H1 (cell line): Measurements from ENCODE around the gene ISG15. TPM values are rescaled to one million over a fixed set of nuclear protein-coding genes. Genes with fewer than 3 reads are reported as not detected.

Source experiments
- CTCF ChIA-PET: fragments of 300-600 bp; sonication (Branson Sonifier 250); formaldehyde crosslinking; loops from one replicate; lab custom pipeline; 2021; ENCODE audit not compliant: partially characterized antibody; lab: Charles Lee
- POLR2A ChIA-PET: fragments of 300-600 bp; sonication (Branson Sonifier 250); formaldehyde crosslinking; loops from one replicate; lab custom pipeline; 2021; ENCODE audit warnings: inconsistent platforms; ENCODE audit not compliant: partially characterized antibody; lab: Charles Lee
- DNase-seq, 2 experiments: peaks; one replicate each; pipeline versions ENCODE4 v3.0.0 to v3.0.0-alpha.2; 2010 to 2022; ENCODE audit warnings: low spot score in 2 of 2, low read depth in 1 of 2, mixed read lengths in 1 of 2
- FAIRE-seq: peaks from 2 replicates; lab custom pipeline; 2011; peaks lifted over from hg19 to GRCh38; lab: Jason Lieb, UNC
- H2AFZ ChIP-seq: 2 replicates; pipeline ENCODE4 v1.8.1; 2012; ENCODE audit warnings: low read length, inconsistent platforms
- H2AK5ac ChIP-seq: 2 replicates; pipeline ENCODE4 v1.6.1; 2013; ENCODE audit warnings: low read depth, low read length
- H2BK120ac ChIP-seq: replicated peaks from 2 replicates; pipeline ENCODE3; 2013; ENCODE audit warnings: low read depth, low read length, inconsistent platforms
- H2BK12ac ChIP-seq: 2 replicates; pipeline ENCODE4 v1.6.1; 2013; ENCODE audit warnings: low read depth, low read length
- H2BK15ac ChIP-seq: 2 replicates; pipeline ENCODE4 v1.6.1; 2013; ENCODE audit warnings: low read length
- H2BK20ac ChIP-seq: 2 replicates; pipeline ENCODE4 v1.6.1; 2013; ENCODE audit warnings: low read length
- H2BK5ac ChIP-seq: 2 replicates; pipeline ENCODE4 v1.6.1; 2013; ENCODE audit warnings: low read depth, low read length
- H3K14ac ChIP-seq: 2 replicates; pipeline ENCODE4 v1.6.1; 2013; ENCODE audit warnings: inconsistent platforms; ENCODE audit not compliant: insufficient read length
- H3K18ac ChIP-seq: 2 replicates; pipeline ENCODE4 v1.6.1; 2013; ENCODE audit warnings: low read length; ENCODE audit errors: extremely low read depth
- H3K23ac ChIP-seq: 2 replicates; pipeline ENCODE4 v1.6.1; 2013; ENCODE audit warnings: inconsistent platforms; ENCODE audit not compliant: insufficient read length
- H3K23me2 ChIP-seq: 2 replicates; pipeline ENCODE4 v1.6.1; 2013; ENCODE audit warnings: low read depth, low read length
- H3K27ac ChIP-seq: 2 replicates; pipeline ENCODE4 v1.6.1; 2011; ENCODE audit warnings: low read depth, low read length, inconsistent platforms
- H3K27me3 ChIP-seq, 4 experiments: replicated peaks in 1 of 4; 1 replicate in 1 of 4; 2 replicates in 3 of 4; pipeline versions ENCODE4 v1.6.1 to v1.8.1; 2011 to 2013; ENCODE audit warnings: low read length in 3 of 4, mild to moderate bottlenecking in 3 of 4, inconsistent platforms in 2 of 4, mixed read lengths in 2 of 4, moderate library complexity in 1 of 4; ENCODE audit not compliant: control insufficient read depth in 3 of 4, insufficient read depth in 3 of 4; ENCODE audit errors: extremely low read depth in 1 of 4
- H3K36me3 ChIP-seq, 4 experiments: 2 replicates each; pipeline versions ENCODE4 v1.6.1 to v1.8.1; 2011 to 2013; ENCODE audit warnings: mild to moderate bottlenecking in 4 of 4, low read length in 3 of 4, moderate library complexity in 2 of 4, control low read depth in 1 of 4, inconsistent platforms in 1 of 4; ENCODE audit not compliant: insufficient read depth in 4 of 4, control insufficient read depth in 2 of 4
- H3K4ac ChIP-seq: replicated peaks from 2 replicates; pipeline ENCODE3; 2013; ENCODE audit warnings: low read length, low read depth, mixed read lengths, inconsistent platforms; ENCODE audit not compliant: insufficient read length
- H3K4me1 ChIP-seq, 4 experiments: replicated peaks in 1 of 4; 1 replicate in 1 of 4; 2 replicates in 3 of 4; pipeline versions ENCODE4 v1.6.1 to v1.8.1; 2011 to 2013; ENCODE audit warnings: low read length in 3 of 4, inconsistent platforms in 2 of 4, mixed read lengths in 1 of 4; ENCODE audit not compliant: insufficient read depth in 4 of 4, control insufficient read depth in 3 of 4
- H3K4me2 ChIP-seq, 2 experiments: 2 replicates each; pipeline versions ENCODE4 v1.6.1 to v1.8.1; 2011 to 2013; ENCODE audit warnings: low read depth in 2 of 2, low read length in 2 of 2, control low read depth in 1 of 2, inconsistent platforms in 1 of 2, mild to moderate bottlenecking in 1 of 2; ENCODE audit not compliant: insufficient read depth in 1 of 2
- H3K4me3 ChIP-seq, 4 experiments: fragments of 200-600, 300-600 bp in 1 of 4; sonication (generic), shearing (Covaris generic), sonication (Bioruptor Twin) in 1 of 4; 2 replicates each; pipeline versions ENCODE4 v1.5.1 to v1.8.1; 2011 to 2016; ENCODE audit warnings: low read length in 4 of 4, low read depth in 3 of 4, control low read depth in 2 of 4, inconsistent platforms in 2 of 4, mild to moderate bottlenecking in 2 of 4, mixed read lengths in 1 of 4, moderate library complexity in 1 of 4; ENCODE audit not compliant: insufficient read depth in 2 of 4; ENCODE audit errors: extremely low read depth in 1 of 4
- H3K56ac ChIP-seq: replicated peaks from 2 replicates; pipeline ENCODE3; 2013; ENCODE audit warnings: low read depth, mild to moderate bottlenecking, mixed read lengths, low read length, inconsistent platforms; ENCODE audit not compliant: insufficient read length
- H3K79me1 ChIP-seq: 2 replicates; pipeline ENCODE4 v1.6.1; 2013; ENCODE audit warnings: low read depth, low read length, control low read depth
- H3K79me2 ChIP-seq, 2 experiments: 2 replicates each; pipeline versions ENCODE4 v1.6.1 to v1.8.1; 2012 to 2013; ENCODE audit warnings: low read length in 2 of 2, mild to moderate bottlenecking in 2 of 2, inconsistent platforms in 1 of 2; ENCODE audit not compliant: insufficient read depth in 2 of 2, control insufficient read depth in 1 of 2
- H3K9ac ChIP-seq, 4 experiments: replicated peaks in 1 of 4; 1 replicate in 1 of 4; 2 replicates in 3 of 4; pipeline versions ENCODE4 v1.6.1 to v1.8.1; 2011 to 2013; ENCODE audit warnings: low read depth in 3 of 4, low read length in 3 of 4, control low read depth in 2 of 4, mild to moderate bottlenecking in 2 of 4, moderate library complexity in 2 of 4, inconsistent platforms in 1 of 4; ENCODE audit errors: extremely low read depth in 1 of 4
- H3K9me3 ChIP-seq, 2 experiments: 2 replicates each; pipeline versions ENCODE4 v1.6.1 to v1.8.1; 2012 to 2013; ENCODE audit warnings: mild to moderate bottlenecking in 2 of 2, moderate library complexity in 2 of 2, control low read depth in 1 of 2, inconsistent platforms in 1 of 2, low read depth in 1 of 2, low read length in 1 of 2, mixed read lengths in 1 of 2; ENCODE audit not compliant: insufficient read depth in 2 of 2
- H4K20me1 ChIP-seq, 2 experiments: replicated peaks in 1 of 2; 2 replicates each; pipeline versions ENCODE3 to v1.8.1; 2011 to 2013; ENCODE audit warnings: inconsistent platforms in 2 of 2, low read length in 2 of 2, mild to moderate bottlenecking in 1 of 2; ENCODE audit not compliant: insufficient read depth in 2 of 2, control insufficient read depth in 1 of 2
- H4K5ac ChIP-seq: 2 replicates; pipeline ENCODE4 v1.6.1; 2013; ENCODE audit warnings: low read length, low read depth, mixed read lengths, inconsistent platforms; ENCODE audit not compliant: insufficient read length
- H4K8ac ChIP-seq: 2 replicates; pipeline ENCODE4 v1.8.0; 2013; ENCODE audit warnings: mild to moderate bottlenecking, moderate library complexity, low read length, inconsistent platforms; ENCODE audit not compliant: insufficient read depth; ENCODE audit errors: extremely low read depth
- H4K91ac ChIP-seq: replicated peaks from 2 replicates; pipeline ENCODE3; 2013; ENCODE audit warnings: low read length, mixed read lengths, inconsistent platforms; ENCODE audit not compliant: insufficient read length
- ASH2L ChIP-seq: fragments of 200-600, 300-600 bp; sonication (generic); IDR thresholded peaks from one replicate; pipeline ENCODE4 v1.7.1; 2017; ENCODE audit warnings: low read length
- CHD1 ChIP-seq: IDR thresholded peaks from 2 replicates; pipeline ENCODE4 v1.6.1; 2012; ENCODE audit warnings: low read depth, low read length, improper control_type of control experiment
- KDM1A ChIP-seq: fragments of 200-600, 300-600 bp; sonication (generic); IDR thresholded peaks from 2 replicates; pipeline ENCODE4 v1.7.1; 2016; ENCODE audit warnings: mild to moderate bottlenecking, low read length, borderline replicate concordance
- KDM4A ChIP-seq: IDR thresholded peaks from one replicate; pipeline ENCODE4 v1.7.1; 2012; ENCODE audit warnings: low read depth, mild to moderate bottlenecking, moderate library complexity, low read length, inconsistent platforms; ENCODE audit not compliant: severe bottlenecking
- KDM5A ChIP-seq: fragments of 200-600 bp; IDR thresholded peaks from 2 replicates; pipeline ENCODE4 v1.7.1; 2012; ENCODE audit warnings: mild to moderate bottlenecking, low read length, inconsistent platforms, mixed read lengths
- MAX ChIP-seq: IDR thresholded peaks from 2 replicates; pipeline ENCODE4 v1.6.1; 2012; ENCODE audit warnings: inconsistent platforms
- TAF1 ChIP-seq: IDR thresholded peaks from 2 replicates; pipeline ENCODE4 v1.6.1; 2011; ENCODE audit warnings: mild to moderate bottlenecking, low read depth, low read length
- WGBS, 2 experiments: shearing (Covaris generic) in 1 of 2; methylation state at CpG; one replicate each; pipeline versions ENCODE4 v1.1.6 to v1.1.7; 2013 to 2015; ENCODE audit warnings: low lambda C conversion rate in 2 of 2, mixed read lengths in 2 of 2, inconsistent platforms in 1 of 2, low coverage in 1 of 2, missing lambda C conversion rate in 1 of 2; ENCODE audit not compliant: insufficient replicate concordance in 2 of 2, insufficient coverage in 1 of 2, insufficient read length in 1 of 2; ENCODE audit errors: extremely low coverage in 1 of 2, missing lambda C conversion rate in 1 of 2; 5-methylcytosine and 5-hydroxymethylcytosine counted together
- polyA plus RNA-seq, 7 experiments: library from polyadenylated mRNA; depleted of rRNA in 3 of 7; stranded (reverse) in 5 of 7; unstranded in 2 of 7; fragments of >200 nt in 5 of 7; fragments of 200-250 nt in 2 of 7; gene quantifications; 1 replicate in 5 of 7; 2 replicates in 1 of 7; 4 replicates in 1 of 7; pipeline versions ENCODE4 v1.2.1 to v1.2.3, GENCODE V29; 2011 to 2013; ENCODE audit warnings: missing spikeins in 2 of 7, mixed read lengths in 2 of 7
- total RNA-seq: library from RNA; stranded (reverse); fragmentation: NEBNext Ultra II Directional; extraction: Animal tissue kit (Norgen Biotek cat#: 25700); gene quantifications from 2 replicates; pipeline ENCODE4 v1.2.1, GENCODE V29; 2021

Gene ISG15
- total and polyA plus RNA-seq, 2 of the 8 experiments (the other 6 are each of a cell fraction or from before 2014, with no cell fraction given) = 29.3 to 121 TPM

- Histone ChIP-seq H4K5ac (no peak overlapping the region), H4K8ac (no peak overlapping the region), H3K79me2 (no peaks in the 10 kb centered on the region), H3K18ac (no peak overlapping the region), H2BK15ac (no peak overlapping the region), H2AFZ (no peak overlapping the region), H3K23ac (no peak overlapping the region), H2BK20ac (no peak overlapping the region), H2BK120ac (no peak overlapping the region), H3K9ac (no peak overlapping the region), H4K20me1 (peaks cover 13 to 23% of the 10 kb centered on the region in 2 experiments), H3K56ac (no peak overlapping the region), H3K79me1 (peaks cover 3% of the 10 kb centered on the region; the same call in 1 of the 2 replicates), H4K91ac (no peak overlapping the region), H2AK5ac (no peak overlapping the region), H2BK5ac (no peak overlapping the region), H3K4me2 (no peak overlapping the region), H3K4ac (no peak overlapping the region), H3K9me3 (no peaks in the 10 kb centered on the region), H3K14ac (no peak overlapping the region), H3K36me3 (peaks cover 6 to 81% (median 28%) of the 10 kb centered on the region in 4 experiments), H3K27me3 (no peaks in the 10 kb centered on the region), H3K4me1 (no peaks in the 10 kb centered on the region), H3K4me3 (no peak overlapping the region), H2BK12ac (no peak overlapping the region), H3K23me2 (no peaks in the 10 kb centered on the region), H3K27ac (no peak overlapping the region)
- no peak for TF ChIP-seq MAX
- no peak for TF ChIP-seq KDM5A
- no peak for TF ChIP-seq TAF1
- no peak for TF ChIP-seq KDM1A
- TF ChIP-seq ASH2L = no peak
- no peak for TF ChIP-seq CHD1
- TF ChIP-seq KDM4A = no peak
- no peak for DNase-seq
- no peak for FAIRE-seq
- 96% methylated on average over 21 of the region's 26 CpGs; no CpG with 5 or more reads in 1 of the 2 experiments for WGBS, 2 experiments
- CTCF ChIA-PET = interaction anchor here (1.0 to 2.4 kb wide), 2 partner anchors 11 to 17 kb away, joined by 3 to 6 read pairs; no protein-coding TSS in a partner anchor
- POLR2A ChIA-PET = no interaction called here
Measured at GRCh38 chr1:1046767-1047166, 33.5 kb downstream of the ISG15 start.
